ENCODE results near the gene KCTD21. TPM values are rescaled to one million over a fixed set of nuclear protein-coding genes. Genes with fewer than 3 reads are reported as not detected.

The KCTD21 gene
- total RNA-seq, 1 donor from 2014 or later, result 3.7 TPM

DNA sequence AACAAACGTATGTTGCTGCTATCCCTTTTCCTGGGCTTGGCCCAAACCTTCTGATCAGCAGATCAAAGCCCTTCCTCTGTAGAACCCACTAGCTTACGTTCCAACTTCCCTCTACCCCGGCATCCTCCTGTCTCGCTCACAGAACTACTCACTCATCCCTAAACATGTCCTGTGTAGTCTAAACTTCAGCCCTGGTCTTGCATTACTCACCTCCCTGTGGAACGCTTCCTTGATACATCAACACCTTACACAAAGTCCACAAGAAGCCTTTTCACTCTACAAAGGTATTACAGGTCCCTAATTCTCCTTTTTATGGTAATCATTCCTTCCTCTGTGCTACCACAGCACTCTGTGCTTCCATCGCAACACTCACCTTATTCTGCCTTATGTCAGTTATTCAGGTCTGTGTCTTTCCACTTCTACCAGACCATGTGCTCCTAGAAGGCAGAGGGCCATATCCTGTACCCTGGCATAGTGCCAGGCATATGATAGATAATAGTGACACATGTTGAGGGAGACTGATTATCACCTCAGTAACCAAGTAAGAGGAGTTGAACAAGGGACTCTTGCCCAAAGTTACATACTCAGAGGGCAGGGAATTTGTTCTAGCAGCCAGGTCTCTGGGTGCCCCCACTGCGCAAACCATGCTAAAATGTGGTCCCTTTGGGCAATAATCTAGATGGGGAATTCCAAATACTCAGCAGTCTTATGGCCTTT lies 41.9 kb upstream of the KCTD21 start:
- FAIRE-seq (no peak), DNase-seq (ENCODE audit: low read depth) (peak; percentile 65)
- Histone ChIP-seq H3K4me3 (ENCODE audit: low read depth, low read length) (no peak overlapping the region), H3K36me3 (ENCODE audit: control insufficient read depth, insufficient read depth, low read length) (no peaks in the 10 kb centered on the region), H3K27me3 (ENCODE audit: control insufficient read depth, insufficient read depth, low read length) (no peaks in the 10 kb centered on the region)
- TF ChIP-seq, protein P1, sequence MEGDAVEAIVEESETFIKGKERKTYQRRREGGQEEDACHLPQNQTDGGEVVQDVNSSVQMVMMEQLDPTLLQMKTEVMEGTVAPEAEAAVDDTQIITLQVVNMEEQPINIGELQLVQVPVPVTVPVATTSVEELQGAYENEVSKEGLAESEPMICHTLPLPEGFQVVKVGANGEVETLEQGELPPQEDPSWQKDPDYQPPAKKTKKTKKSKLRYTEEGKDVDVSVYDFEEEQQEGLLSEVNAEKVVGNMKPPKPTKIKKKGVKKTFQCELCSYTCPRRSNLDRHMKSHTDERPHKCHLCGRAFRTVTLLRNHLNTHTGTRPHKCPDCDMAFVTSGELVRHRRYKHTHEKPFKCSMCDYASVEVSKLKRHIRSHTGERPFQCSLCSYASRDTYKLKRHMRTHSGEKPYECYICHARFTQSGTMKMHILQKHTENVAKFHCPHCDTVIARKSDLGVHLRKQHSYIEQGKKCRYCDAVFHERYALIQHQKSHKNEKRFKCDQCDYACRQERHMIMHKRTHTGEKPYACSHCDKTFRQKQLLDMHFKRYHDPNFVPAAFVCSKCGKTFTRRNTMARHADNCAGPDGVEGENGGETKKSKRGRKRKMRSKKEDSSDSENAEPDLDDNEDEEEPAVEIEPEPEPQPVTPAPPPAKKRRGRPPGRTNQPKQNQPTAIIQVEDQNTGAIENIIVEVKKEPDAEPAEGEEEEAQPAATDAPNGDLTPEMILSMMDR (IDR thresholded peaks at IDR 0.05; ENCODE audit: insufficient read depth, low read length, severe bottlenecking), result no peak

DNA sequence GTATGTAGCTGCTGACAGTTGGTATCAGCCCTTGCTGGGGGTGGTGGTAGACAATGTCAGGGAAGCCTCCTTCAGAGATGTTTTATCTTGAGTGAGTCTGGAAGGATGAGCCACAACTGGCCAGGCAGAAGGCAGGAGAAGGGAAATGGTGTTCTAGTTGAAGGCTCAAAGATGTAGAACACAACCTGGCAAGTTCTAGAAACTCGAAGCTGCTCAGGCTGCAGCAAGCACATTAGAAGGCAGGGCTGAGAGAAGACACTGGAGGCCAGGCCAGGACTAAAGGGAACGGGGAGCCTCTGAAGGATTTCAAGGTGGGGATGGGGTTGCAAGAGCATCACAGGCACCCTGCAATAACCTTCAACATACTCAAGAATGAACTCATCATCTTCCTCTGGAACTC lies 40.7 kb upstream of the KCTD21 start:
- H3K36me3 ChIP-seq (ENCODE audit: control insufficient read depth, insufficient read depth, low read length), result no peaks in the 10 kb centered on the region
- no peaks in the 10 kb centered on the region for H3K27me3 ChIP-seq (ENCODE audit: control insufficient read depth, insufficient read depth, low read length)
- no peak overlapping the region for H3K4me3 ChIP-seq (ENCODE audit: low read depth, low read length)
- TF ChIP-seq, protein P1 (IDR thresholded peaks at IDR 0.05; ENCODE audit: insufficient read depth, low read length, severe bottlenecking), result no peak
- no peak for FAIRE-seq
- DNase-seq (ENCODE audit: low read depth), result no peak

DNA sequence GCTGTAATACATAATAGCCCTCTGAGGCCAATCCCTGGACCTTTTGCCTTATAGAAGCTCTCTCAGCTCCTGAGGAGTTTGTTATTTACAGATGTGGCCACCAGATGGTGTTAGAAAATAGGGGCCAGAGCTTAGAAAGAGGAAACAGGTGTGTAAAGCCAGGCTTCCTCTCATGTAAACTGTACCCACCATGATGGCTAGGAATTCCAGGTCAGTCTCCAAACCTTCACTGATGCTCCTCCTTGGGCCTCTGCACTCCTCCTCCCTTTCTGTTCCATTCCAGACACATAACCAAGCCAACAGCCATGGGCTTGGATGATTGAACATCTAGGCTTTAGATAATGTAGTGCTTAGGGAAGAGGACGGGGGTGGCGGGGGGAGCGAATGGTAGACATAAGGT lies 40.0 kb upstream of the KCTD21 start:
- DNase-seq (ENCODE audit: low read depth), result peak; percentile 55
- no peak for FAIRE-seq
- no peak overlapping the region for H3K4me3 ChIP-seq (ENCODE audit: low read depth, low read length)
- H3K27me3 ChIP-seq (ENCODE audit: control insufficient read depth, insufficient read depth, low read length), result no peaks in the 10 kb centered on the region
- TF ChIP-seq, protein P1 (IDR thresholded peaks at IDR 0.05; ENCODE audit: insufficient read depth, low read length, severe bottlenecking), result peak; percentile 59
- no peaks in the 10 kb centered on the region for H3K36me3 ChIP-seq (ENCODE audit: control insufficient read depth, insufficient read depth, low read length)

DNA sequence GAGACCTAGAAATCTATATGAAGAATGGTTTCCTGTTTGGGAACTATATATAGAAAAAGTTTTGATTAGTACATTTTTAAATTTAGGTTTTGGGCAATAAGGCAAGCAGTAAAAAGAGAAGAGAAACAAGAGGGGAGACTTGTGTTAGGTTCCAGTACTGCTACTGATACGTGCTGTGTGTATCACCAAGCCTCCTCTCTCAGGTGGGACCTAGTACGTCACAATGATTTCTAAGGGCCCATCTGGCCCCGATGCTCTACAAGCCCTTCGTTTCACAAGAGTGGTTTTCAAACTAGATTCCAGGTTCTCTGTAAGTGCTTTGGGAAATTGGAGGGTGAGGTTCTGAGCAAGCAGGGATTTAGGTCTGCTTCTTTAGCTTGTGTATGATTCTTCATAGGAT lies 39.5 kb upstream of the KCTD21 start:
- FAIRE-seq (no peak), DNase-seq (ENCODE audit: low read depth) (no peak)
- Histone ChIP-seq H3K27me3 (ENCODE audit: control insufficient read depth, insufficient read depth, low read length) (no peaks in the 10 kb centered on the region), H3K36me3 (ENCODE audit: control insufficient read depth, insufficient read depth, low read length) (no peaks in the 10 kb centered on the region), H3K4me3 (ENCODE audit: low read depth, low read length) (no peak overlapping the region)
- TF ChIP-seq, protein P1 (IDR thresholded peaks at IDR 0.05; ENCODE audit: insufficient read depth, low read length, severe bottlenecking), result no peak

DNA sequence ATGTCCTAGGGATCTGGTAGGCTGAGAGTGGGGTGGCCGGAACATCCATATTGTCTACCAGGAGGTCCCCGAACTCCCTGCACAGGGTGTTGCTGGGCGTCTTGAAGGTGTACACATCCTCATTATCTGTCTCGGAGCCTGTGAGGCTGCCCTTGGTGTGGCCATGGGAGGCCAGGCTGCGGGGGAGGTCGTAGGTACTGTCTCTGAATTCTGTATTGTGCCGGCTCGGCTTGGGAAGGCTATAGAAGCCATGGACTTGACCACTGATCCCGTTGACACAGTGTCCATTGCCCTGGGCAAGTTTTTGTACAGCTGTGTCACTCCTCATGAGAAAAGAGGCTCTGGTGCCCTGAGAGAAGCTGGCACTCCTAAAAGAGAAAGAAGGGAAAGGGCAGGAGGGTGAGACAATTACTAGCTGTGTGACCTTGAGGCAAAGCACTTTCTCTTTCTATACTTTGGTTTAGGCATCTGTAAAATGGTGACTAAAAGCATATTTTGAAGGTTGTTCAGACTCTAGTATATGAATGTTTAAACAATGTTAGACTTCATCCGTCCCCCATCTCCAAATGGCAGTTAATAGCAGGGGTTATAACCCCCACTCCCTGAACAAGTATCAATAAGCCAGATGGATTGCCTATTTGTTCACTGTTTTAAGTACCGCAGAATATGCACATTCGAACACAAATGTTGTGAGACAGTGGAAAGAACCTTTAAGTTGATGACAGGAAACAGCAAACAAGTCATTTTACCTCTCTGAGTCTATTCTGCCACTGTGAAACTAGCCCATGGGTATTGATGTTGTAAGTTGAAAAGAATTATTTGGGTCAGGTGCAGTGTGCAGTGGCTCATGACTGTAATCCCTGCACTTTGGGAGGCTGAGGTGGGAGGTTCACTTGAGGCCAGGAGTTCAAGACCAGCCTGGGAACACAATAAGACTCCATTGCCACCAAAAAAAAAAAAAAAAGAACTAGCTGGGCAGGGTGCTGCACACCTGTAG lies 38.6 kb upstream of the KCTD21 start:
- DNase-seq (ENCODE audit: low read depth) (no peak), FAIRE-seq (no peak)
- H3K27me3 ChIP-seq (ENCODE audit: control insufficient read depth, insufficient read depth, low read length), result no peaks in the 10 kb centered on the region
- H3K4me3 ChIP-seq (ENCODE audit: low read depth, low read length), result no peak overlapping the region
- TF ChIP-seq, protein P1 (IDR thresholded peaks at IDR 0.05; ENCODE audit: insufficient read depth, low read length, severe bottlenecking), result no peak
- no peaks in the 10 kb centered on the region for H3K36me3 ChIP-seq (ENCODE audit: control insufficient read depth, insufficient read depth, low read length)
